Measurements from ENCODE around the gene ANKRD52. TPM values are rescaled to one million over a fixed set of nuclear protein-coding genes. Genes with fewer than 3 reads are reported as not detected.
"Not testable (repeated sequence)": the region's sequence is repeated elsewhere in the genome, so short reads cannot be mapped to it uniquely, and the experiment has no call there.

ANKRD52 gene
- total RNA-seq, 1 experiment from 2014 or later, result 56.6 TPM

- H2AFZ ChIP-seq (ENCODE audit: low read depth, low read length, poor library complexity, severe bottlenecking), result no peak overlapping the region
- H3K4me3 ChIP-seq (replicated peaks in 1 of 2; ENCODE audit: low read depth in 1 of 2, low read length in 2 of 2), result no peak overlapping the region
- CTCF ChIA-PET, result no interaction called here
- H3K79me2 ChIP-seq (ENCODE audit: insufficient read depth, low read length), result no peaks in the 10 kb centered on the region
- H3K27ac ChIP-seq (ENCODE audit: low read depth, low read length), result no peak overlapping the region
- H3K36me3 ChIP-seq (ENCODE audit: control insufficient read depth in 1 of 2, insufficient read depth in 2 of 2, low read length in 2 of 2), result no peaks in the 10 kb centered on the region
- H3K9me2 ChIP-seq (ENCODE audit: insufficient read depth), result no peaks in the 10 kb centered on the region
- no peak for DNase-seq (ENCODE audit: low read depth, low spot score)
- ATAC-seq, result no peak
- intact Hi-C loops (cut with micrococcal nuclease), result no loop called here
- POLR2A ChIA-PET, result no interaction called here
- no peak overlapping the region for H3K4me2 ChIP-seq (ENCODE audit: low read length)
- TF ChIP-seq POLR2AphosphoS5 (IDR thresholded peaks at IDR 0.05; ENCODE audit: low read depth, low read length), result no peak
- peaks cover 0 to 3% of the 10 kb centered on the region in 2 experiments; a peak in 1 of 4 replicates for H3K4me1 ChIP-seq (ENCODE audit: control insufficient read depth in 1 of 2, insufficient read depth in 2 of 2, low read length in 2 of 2)
- no peaks in the 10 kb centered on the region for H4K20me1 ChIP-seq (ENCODE audit: insufficient read depth)
- no peak overlapping the region for H3K9ac ChIP-seq (ENCODE audit: low read length)
- BruUV-seq (replicated peaks), result no TSS peak
- RAD21 ChIA-PET (ENCODE audit: low non-redundant PET in 1 of 2, low total read pairs in 2 of 2, uncharacterized antibody in 2 of 2, unreplicated experiment in 2 of 2), result no interaction called here
- H3K27me3 ChIP-seq (ENCODE audit: insufficient read depth, low read length), result no peaks in the 10 kb centered on the region
- no peaks in the 10 kb centered on the region for H3K9me3 ChIP-seq (ENCODE audit: control insufficient read depth in 1 of 2, insufficient read depth in 1 of 2, low read depth in 1 of 2, low read length in 2 of 2)
Measured at GRCh38 chr12:56197921-56198635, 60.1 kb downstream of the ANKRD52 start.

- H3K9me2 ChIP-seq (ENCODE audit: insufficient read depth); H3K4me1 ChIP-seq (ENCODE audit: control insufficient read depth in 1 of 2, insufficient read depth in 2 of 2, low read length in 2 of 2); H3K9ac ChIP-seq (ENCODE audit: low read length); H2AFZ ChIP-seq (ENCODE audit: low read depth, low read length, poor library complexity, severe bottlenecking); intact Hi-C loops (cut with micrococcal nuclease); H3K9me3 ChIP-seq (ENCODE audit: control insufficient read depth in 1 of 2, insufficient read depth in 1 of 2, low read depth in 1 of 2, low read length in 2 of 2); H3K4me2 ChIP-seq (ENCODE audit: low read length); H3K27me3 ChIP-seq (ENCODE audit: insufficient read depth, low read length); RAD21 ChIA-PET (ENCODE audit: low non-redundant PET in 1 of 2, low total read pairs in 2 of 2, uncharacterized antibody in 2 of 2, unreplicated experiment in 2 of 2); H4K20me1 ChIP-seq (ENCODE audit: insufficient read depth); H3K79me2 ChIP-seq (ENCODE audit: insufficient read depth, low read length); ATAC-seq; H3K4me3 ChIP-seq (replicated peaks in 1 of 2; ENCODE audit: low read depth in 1 of 2, low read length in 2 of 2); H3K36me3 ChIP-seq (ENCODE audit: control insufficient read depth in 1 of 2, insufficient read depth in 2 of 2, low read length in 2 of 2); BruUV-seq (replicated peaks); H3K27ac ChIP-seq (ENCODE audit: low read depth, low read length); DNase-seq (ENCODE audit: low read depth, low spot score): not testable (repeated sequence)
- ChIA-PET CTCF (interaction anchor here (0.5 to 1.7 kb wide), 3 partner anchors 8 to 69 kb away, joined by 3 to 5 read pairs (median 3); no protein-coding TSS in a partner anchor), POLR2A (interaction anchor here (1.9 kb wide), 1 partner anchor 25 kb away, joined by 4 read pairs; the partner anchor contains the start of gene RNF41)
Measured at GRCh38 chr12:56196818-56197550, 61.2 kb downstream of the ANKRD52 start.

Measured in HCT116 (cell line).